IMR-90 (cell line): Measurements from ENCODE around the gene GPR142. TPM values are rescaled to one million over a fixed set of nuclear protein-coding genes. Genes with fewer than 3 reads are reported as not detected.

Experiments used
- ATAC-seq: fragments of 200-7000 bp; cut with Tn5 transposase; 2 replicates; pipeline ENCODE4 v1.9.1; 2020; ENCODE audit warnings: low read depth, mild to moderate bottlenecking, moderate library complexity
- BruUV-seq: library from RNA; stranded (reverse); fragments of 400-500 nt; replicated peaks from 2 replicates; lab custom pipeline; 2021; lab: Mats Ljungman, UMichigan
- CTCF ChIA-PET: fragments of 300-600 bp; formaldehyde crosslinking; extraction: SDS; loops from one replicate; lab custom pipeline; 2021; ENCODE audit warnings: antibody characterized with exemption; lab: Yijun Ruan, JAX
- POLR2A ChIA-PET: fragments of 300-600 bp; sonication (Branson Sonifier 250); formaldehyde crosslinking; loops from one replicate; lab custom pipeline; 2022; ENCODE audit warnings: antibody characterized with exemption; ENCODE audit not compliant: unreplicated experiment; lab: Charles Lee
- DNase-seq: peaks from one replicate; pipeline ENCODE4 v3.0.0; 2013
- H2AFZ ChIP-seq: replicated peaks from 2 replicates; pipeline ENCODE3; 2013; ENCODE audit warnings: low read length, mild to moderate bottlenecking; ENCODE audit not compliant: poor library complexity
- H2AK5ac ChIP-seq: 2 replicates; pipeline ENCODE4 v1.6.1; 2013; ENCODE audit warnings: low read depth, low read length, inconsistent platforms
- H2AK9ac ChIP-seq: replicated peaks from 2 replicates; pipeline ENCODE3; 2013; ENCODE audit warnings: mild to moderate bottlenecking, low read depth, low read length, moderate library complexity; ENCODE audit not compliant: poor library complexity
- H2BK120ac ChIP-seq: 2 replicates; pipeline ENCODE4 v1.6.1; 2013; ENCODE audit warnings: low read depth, low read length, inconsistent platforms
- H2BK15ac ChIP-seq: 3 replicates; pipeline ENCODE4 v1.6.1; 2013; ENCODE audit warnings: low read depth, low read length, inconsistent platforms
- H2BK20ac ChIP-seq: 2 replicates; pipeline ENCODE4 v1.6.1; 2013; ENCODE audit warnings: low read depth, mild to moderate bottlenecking, inconsistent platforms, low read length, moderate library complexity
- H2BK5ac ChIP-seq: 2 replicates; pipeline ENCODE4 v1.6.1; 2013; ENCODE audit warnings: mild to moderate bottlenecking, low read depth, low read length, inconsistent platforms; ENCODE audit not compliant: poor library complexity, severe bottlenecking
- H3K14ac ChIP-seq: replicated peaks from 2 replicates; pipeline ENCODE4 v1.6.1; 2013; ENCODE audit warnings: low read depth, low read length, inconsistent platforms
- H3K18ac ChIP-seq: 2 replicates; pipeline ENCODE4 v1.6.1; 2013; ENCODE audit warnings: low read depth, low read length, control low read depth
- H3K23ac ChIP-seq: 2 replicates; pipeline ENCODE4 v1.6.1; 2013; ENCODE audit warnings: low read depth, low read length, inconsistent platforms
- H3K27ac ChIP-seq: 2 replicates; pipeline ENCODE4 v1.5.1; 2013; ENCODE audit warnings: mild to moderate bottlenecking, control low read depth, low read length; ENCODE audit not compliant: insufficient read depth
- H3K27me3 ChIP-seq: 2 replicates; pipeline ENCODE4 v1.6.1; 2013; ENCODE audit warnings: low read length; ENCODE audit not compliant: control insufficient read depth, insufficient read depth
- H3K36me3 ChIP-seq: 2 replicates; pipeline ENCODE4 v1.6.1; 2013; ENCODE audit warnings: low read length, mixed read lengths; ENCODE audit not compliant: control insufficient read depth, insufficient read depth
- H3K4ac ChIP-seq: 2 replicates; pipeline ENCODE4 v1.6.1; 2013; ENCODE audit warnings: low read depth, low read length, inconsistent platforms
- H3K4me1 ChIP-seq: 2 replicates; pipeline ENCODE4 v1.6.1; 2013; ENCODE audit warnings: low read length, mixed read lengths; ENCODE audit not compliant: control insufficient read depth, insufficient read depth
- H3K4me2 ChIP-seq: 2 replicates; pipeline ENCODE4 v1.6.1; 2013; ENCODE audit warnings: low read depth, mild to moderate bottlenecking, control low read depth, low read length, moderate library complexity
- H3K4me3 ChIP-seq: 2 replicates; pipeline ENCODE4 v1.5.1; 2013; ENCODE audit warnings: low read depth, mild to moderate bottlenecking, control low read depth, low read length, moderate library complexity; ENCODE audit not compliant: insufficient read depth
- H3K56ac ChIP-seq: 2 replicates; pipeline ENCODE4 v1.6.1; 2013; ENCODE audit warnings: low read length, inconsistent platforms; ENCODE audit not compliant: insufficient read depth; ENCODE audit errors: extremely low read depth
- H3K79me1 ChIP-seq, 2 experiments: 2 replicates each; pipeline ENCODE4 v1.6.1; 2013; ENCODE audit warnings: low read length in 2 of 2, inconsistent platforms in 1 of 2, low read depth in 1 of 2
- H3K9ac ChIP-seq: 2 replicates; pipeline ENCODE4 v1.6.1; 2013; ENCODE audit warnings: low read depth, low read length, control low read depth
- H3K9me1 ChIP-seq: 2 replicates; pipeline ENCODE4 v1.6.1; 2013; ENCODE audit warnings: low read length, inconsistent platforms; ENCODE audit not compliant: insufficient read depth
- H3K9me3 ChIP-seq: 2 replicates; pipeline ENCODE4 v1.6.1; 2013; ENCODE audit warnings: low read length; ENCODE audit not compliant: control insufficient read depth, insufficient read depth
- H4K20me1 ChIP-seq: 2 replicates; pipeline ENCODE4 v1.6.1; 2013; ENCODE audit warnings: low read length, inconsistent platforms; ENCODE audit not compliant: insufficient read depth
- H4K5ac ChIP-seq: 2 replicates; pipeline ENCODE4 v1.6.1; 2013; ENCODE audit warnings: mild to moderate bottlenecking, low read depth, low read length, control low read depth
- H4K8ac ChIP-seq, 2 experiments: 2 replicates each; pipeline ENCODE4 v1.6.1; 2013; ENCODE audit warnings: low read depth in 2 of 2, low read length in 2 of 2, control low read depth in 1 of 2, inconsistent platforms in 1 of 2
- H4K91ac ChIP-seq: 2 replicates; pipeline ENCODE4 v1.6.1; 2013; ENCODE audit warnings: low read depth, low read length, inconsistent platforms; ENCODE audit not compliant: insufficient read depth
- CEBPB ChIP-seq: IDR thresholded peaks from 2 replicates; pipeline ENCODE4 v1.6.1; 2012; ENCODE audit warnings: low read depth, low read length, improper control_type of control experiment
- NFE2L2 ChIP-seq: fragments of 150-350 bp; IDR thresholded peaks from 2 replicates; pipeline ENCODE4 v1.6.1; 2016; ENCODE audit warnings: low read depth, mild to moderate bottlenecking, low read length
- RCOR1 ChIP-seq: IDR thresholded peaks from 2 replicates; pipeline ENCODE4 v1.6.1; 2012; ENCODE audit warnings: mild to moderate bottlenecking, low read length, improper control_type of control experiment; ENCODE audit not compliant: insufficient replicate concordance
- SMC3 ChIP-seq: fragments of 150-350 bp; IDR thresholded peaks from 2 replicates; pipeline ENCODE4 v1.6.1; 2016; ENCODE audit warnings: low read depth, mild to moderate bottlenecking, antibody characterized with exemption, low read length, moderate library complexity
- WGBS, 2 experiments: methylation state at CpG; one replicate each; pipeline versions ENCODE4 v1.1.5 to v1.1.7; 2013; ENCODE audit warnings: missing lambda C conversion rate in 2 of 2; ENCODE audit not compliant: insufficient read length in 1 of 2; ENCODE audit errors: extremely low coverage in 2 of 2; 5-methylcytosine and 5-hydroxymethylcytosine counted together
- dilution Hi-C: fragments of 300-500 bp; cut with HindIII; formaldehyde crosslinking; loops from one replicate; pipeline ENCODE4 v1.14.3; 2018; ENCODE audit warnings: low sequenced_read_pairs; ENCODE audit not compliant: unreplicated experiment
- in situ Hi-C: fragments of 300-500 bp; cut with MboI; formaldehyde crosslinking; loops from 3 replicates; pipeline ENCODE4 v1.14.3; 2019; ENCODE audit warnings: low sequenced_read_pairs, inconsistent platforms, mixed read lengths
- intact Hi-C: fragments of 100-400 bp; cut with micrococcal nuclease; formaldehyde crosslinking; loops from 2 replicates; pipeline ENCODE4 v1.10.0; 2022
- polyA plus RNA-seq, 3 experiments: library from polyadenylated mRNA; depleted of rRNA; stranded (reverse); fragments of >200 nt; gene quantifications; 2 replicates each; pipeline ENCODE4 v1.2.3, GENCODE V29; 2012; ENCODE audit warnings: low replicate concordance in 1 of 3
- total RNA-seq: library from RNA; depleted of rRNA; stranded (reverse); fragments of >200 nt; gene quantifications from 2 replicates; pipeline ENCODE4 v1.2.3, GENCODE V29; 2012

Gene GPR142
- total and polyA plus RNA-seq, 2 of the 4 experiments (the other 2 are of a cell fraction): not detected

DNA sequence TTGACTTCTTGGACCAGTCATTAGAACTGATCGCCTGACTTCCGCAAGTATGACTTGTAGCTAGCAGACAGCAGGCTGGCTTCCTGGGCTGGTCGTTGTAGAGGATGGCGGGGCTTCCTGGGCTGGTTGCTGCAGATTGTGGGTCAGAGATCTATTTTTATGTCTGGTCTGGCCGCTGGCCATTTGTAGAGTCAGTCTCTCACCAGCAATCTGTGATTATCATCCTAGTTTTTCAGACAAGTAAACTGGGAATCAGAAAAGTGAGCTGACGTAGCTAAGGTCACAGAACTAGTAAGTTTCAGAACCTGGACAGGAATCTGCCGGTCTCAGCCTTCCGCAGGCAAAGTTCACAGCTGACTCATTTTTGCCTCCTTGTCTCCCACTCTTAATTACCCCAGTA, 19.1 kb downstream of the GPR142 start:
- in situ Hi-C loops: no loop called here
- 37% methylated on average over 2 of the region's 8 CpGs; no CpG with 5 or more reads in 1 of the 2 experiments for WGBS, 2 experiments
- dilution Hi-C loops: no loop called here

More for the DNA sequence above, 19.1 kb downstream of the GPR142 start:
- ChIA-PET CTCF (interaction anchor here (1.2 kb wide), 1 partner anchor 71 kb away, joined by 5 read pairs; no protein-coding TSS in a partner anchor), POLR2A (no interaction called here)
- Histone ChIP-seq H2AK5ac (no peak overlapping the region), H2BK20ac (no peak overlapping the region), H3K9me1 (no peaks in the 10 kb centered on the region), H2BK5ac (no peak overlapping the region), H3K9ac (no peak overlapping the region), H3K27ac (no peak overlapping the region), H3K4me3 (no peak overlapping the region), H3K79me1 (no peaks in the 10 kb centered on the region), H3K14ac (no peak overlapping the region), H3K36me3 (no peaks in the 10 kb centered on the region), H2BK15ac (no peak overlapping the region), H2BK120ac (no peak overlapping the region), H4K5ac (no peak overlapping the region), H4K20me1 (no peaks in the 10 kb centered on the region), H3K4ac (no peak overlapping the region), H4K91ac (no peak overlapping the region), H3K4me1 (no peaks in the 10 kb centered on the region), H2AFZ (no peak overlapping the region), H3K27me3 (no peaks in the 10 kb centered on the region), H3K56ac (no peak overlapping the region), H3K4me2 (no peak overlapping the region), H3K23ac (no peak overlapping the region), H3K18ac (no peak overlapping the region), H4K8ac (no peak overlapping the region), H3K9me3 (peaks cover 6% of the 10 kb centered on the region; the same call in 1 of the 2 replicates), H2AK9ac (no peak overlapping the region)
- intact Hi-C loops: no loop called here
- ATAC-seq (no peak), DNase-seq (no peak)
- BruUV-seq: no TSS peak
- TF ChIP-seq NFE2L2 (no peak), SMC3 (no peak), CEBPB (no peak), RCOR1 (no peak)
